ENCODE measurements around the gene MPC1. TPM values are rescaled to one million over a fixed set of nuclear protein-coding genes. Genes with fewer than 3 reads are reported as not detected.

MPC1 gene
- 44.4 and 58.0 TPM in 2 replicates for total RNA-seq (2014; rRNA removed; shearing (Covaris generic); ENCODE audit: low replicate concordance)

- Histone ChIP-seq H3K36me3 (no peaks in the 10 kb centered on the region), H3K9me3 (no peaks in the 10 kb centered on the region), H3K4me3 (peak within 1 kb of the TSS; percentile 79), H3K27me3 (no peaks in the 10 kb centered on the region)
- DNase-seq, result peak; percentile 97
Observed at GRCh38 chr6:166382933-166383801, at the start of gene MPC1. MPC1 (minus strand) TSS chr6:166382940; CDS start chr6:166382876, 64 bp downstream.

GRCh38 chr6:166430269-166430668 is 47.5 kb upstream of the MPC1 start:
- no peaks in the 10 kb centered on the region for H3K27me3 ChIP-seq
- DNase-seq, result no peak
- H3K4me3 ChIP-seq, result no peak overlapping the region

DNA sequence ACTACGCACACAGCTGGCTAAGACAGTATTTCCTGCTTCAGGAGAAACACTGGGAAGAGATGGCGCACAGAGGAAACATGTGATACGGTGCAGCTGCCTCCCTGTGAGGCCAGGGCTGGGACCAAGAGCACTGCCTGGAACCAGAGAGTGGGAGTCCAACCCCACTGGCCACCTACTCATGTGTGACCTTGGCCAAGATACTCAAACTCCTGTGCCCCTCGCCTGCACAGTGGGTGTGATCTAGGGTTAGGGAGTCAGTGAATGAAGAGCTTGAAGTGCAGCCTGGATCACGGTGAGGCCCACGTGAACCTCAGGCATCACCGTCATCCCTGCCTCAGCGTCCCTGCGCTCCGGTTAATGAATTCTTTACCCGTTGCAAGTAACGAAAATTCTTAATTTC is 41.7 kb upstream of the MPC1 start:
- no peaks in the 10 kb centered on the region for H3K27me3 ChIP-seq
- no peak overlapping the region for H3K4me3 ChIP-seq
- H3K9me3 ChIP-seq, result no peaks in the 10 kb centered on the region
- H3K36me3 ChIP-seq, result no peaks in the 10 kb centered on the region; the same call in 1 of the 2 replicates
- DNase-seq, result no peak

More at GRCh38 chr6:166430269-166430668, 47.5 kb upstream of the MPC1 start:
- H3K36me3 ChIP-seq, result peaks cover 3% of the 10 kb centered on the region
- H3K9me3 ChIP-seq, result no peaks in the 10 kb centered on the region

- DNase-seq, result no peak
- Histone ChIP-seq H3K4me3 (no peak overlapping the region), H3K27me3 (no peaks in the 10 kb centered on the region), H3K9me3 (no peaks in the 10 kb centered on the region), H3K36me3 (no peaks in the 10 kb centered on the region)
Observed at GRCh38 chr6:166423781-166424180, 41.0 kb upstream of the MPC1 start.

DNA sequence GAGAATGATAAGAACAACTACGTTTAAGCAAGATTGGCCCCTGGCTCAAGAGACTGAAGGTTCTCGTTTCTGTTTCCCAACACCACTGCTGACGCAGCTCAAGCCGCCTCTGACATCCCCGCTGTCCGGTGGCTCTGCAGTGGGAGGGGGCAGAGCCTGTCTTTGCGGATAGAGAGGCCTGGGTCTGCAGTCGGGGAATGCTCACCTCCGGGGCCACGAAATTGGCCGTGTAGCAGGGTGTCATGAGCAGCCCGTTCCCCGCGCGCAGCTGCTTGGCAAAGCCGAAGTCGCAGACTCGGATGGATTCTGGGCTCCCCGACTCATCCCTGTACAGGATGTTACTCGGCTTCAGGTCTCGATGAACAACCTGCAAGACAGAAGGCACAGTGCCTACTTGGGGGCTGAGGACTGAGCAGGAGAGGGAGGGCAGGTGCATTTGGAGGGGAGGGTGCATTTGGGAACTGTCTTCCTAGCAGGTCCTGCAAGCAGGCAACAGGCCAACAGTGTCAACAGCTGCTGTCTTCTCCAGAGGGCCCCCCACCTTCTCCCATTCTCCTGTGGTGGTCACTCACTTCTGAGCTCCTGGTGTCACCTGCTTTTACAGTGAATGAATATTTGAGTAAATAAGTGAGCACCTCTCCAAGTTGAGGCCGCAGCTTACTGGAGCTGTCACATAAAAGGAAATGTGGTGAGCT is 40.5 kb upstream of the MPC1 start:
- Histone ChIP-seq H3K36me3 (no peaks in the 10 kb centered on the region), H3K4me3 (no peak overlapping the region), H3K9me3 (no peaks in the 10 kb centered on the region), H3K27me3 (no peaks in the 10 kb centered on the region)
- no peak for DNase-seq

GRCh38 chr6:166422201-166422940 is 39.6 kb upstream of the MPC1 start:
- no peak for DNase-seq
- Histone ChIP-seq H3K36me3 (no peaks in the 10 kb centered on the region), H3K9me3 (no peaks in the 10 kb centered on the region), H3K4me3 (no peak overlapping the region), H3K27me3 (no peaks in the 10 kb centered on the region)

GRCh38 chr6:166420351-166420750 is 37.6 kb upstream of the MPC1 start:
- Histone ChIP-seq H3K27me3 (no peaks in the 10 kb centered on the region), H3K36me3 (no peaks in the 10 kb centered on the region), H3K9me3 (no peaks in the 10 kb centered on the region), H3K4me3 (no peak overlapping the region)
- no peak for DNase-seq

GRCh38 chr6:166419717-166420116 is 37.0 kb upstream of the MPC1 start:
- Histone ChIP-seq H3K9me3 (no peaks in the 10 kb centered on the region), H3K36me3 (no peaks in the 10 kb centered on the region), H3K27me3 (no peaks in the 10 kb centered on the region), H3K4me3 (no peak overlapping the region)
- no peak for DNase-seq

GRCh38 chr6:166419286-166419685 is 36.5 kb upstream of the MPC1 start:
- H3K27me3 ChIP-seq, result no peaks in the 10 kb centered on the region
- no peaks in the 10 kb centered on the region for H3K9me3 ChIP-seq
- H3K36me3 ChIP-seq, result no peaks in the 10 kb centered on the region
- DNase-seq, result no peak
- no peak overlapping the region for H3K4me3 ChIP-seq

- no peaks in the 10 kb centered on the region for H3K9me3 ChIP-seq
- DNase-seq, result no peak
- H3K27me3 ChIP-seq, result no peaks in the 10 kb centered on the region
- no peaks in the 10 kb centered on the region for H3K36me3 ChIP-seq
- H3K4me3 ChIP-seq, result no peak overlapping the region
Observed at GRCh38 chr6:166418691-166419143, 36.0 kb upstream of the MPC1 start.

- Histone ChIP-seq H3K27me3 (no peaks in the 10 kb centered on the region), H3K36me3 (no peaks in the 10 kb centered on the region), H3K4me3 (no peak overlapping the region), H3K9me3 (no peaks in the 10 kb centered on the region)
- no peak for DNase-seq
Observed at GRCh38 chr6:166417285-166417691, 34.5 kb upstream of the MPC1 start.

DNA sequence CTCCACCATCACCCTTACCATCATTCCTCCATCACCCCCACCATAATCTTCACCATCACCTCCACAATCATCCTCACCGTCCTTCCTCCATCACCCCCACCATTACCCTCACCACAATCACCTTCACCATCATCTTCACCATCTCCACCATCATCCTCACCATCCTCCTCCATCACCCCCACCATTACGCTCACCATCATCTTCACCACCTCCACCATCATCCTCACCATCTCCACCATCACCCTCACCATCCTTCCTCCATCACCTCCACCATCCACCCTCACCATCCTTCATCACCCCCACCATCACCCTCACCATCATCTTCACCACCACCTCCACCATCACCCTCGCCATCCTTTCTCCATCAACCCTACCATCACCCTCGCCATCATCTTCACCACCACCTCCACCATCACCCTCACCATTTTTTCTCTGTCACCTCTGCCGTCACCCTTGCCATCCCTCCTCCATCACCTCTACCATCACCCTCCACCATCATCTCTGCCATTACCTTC is 33.1 kb upstream of the MPC1 start:
- no peaks in the 10 kb centered on the region for H3K36me3 ChIP-seq
- no peak overlapping the region for H3K4me3 ChIP-seq
- H3K9me3 ChIP-seq, result no peaks in the 10 kb centered on the region
- DNase-seq, result no peak
- no peaks in the 10 kb centered on the region for H3K27me3 ChIP-seq

DNA sequence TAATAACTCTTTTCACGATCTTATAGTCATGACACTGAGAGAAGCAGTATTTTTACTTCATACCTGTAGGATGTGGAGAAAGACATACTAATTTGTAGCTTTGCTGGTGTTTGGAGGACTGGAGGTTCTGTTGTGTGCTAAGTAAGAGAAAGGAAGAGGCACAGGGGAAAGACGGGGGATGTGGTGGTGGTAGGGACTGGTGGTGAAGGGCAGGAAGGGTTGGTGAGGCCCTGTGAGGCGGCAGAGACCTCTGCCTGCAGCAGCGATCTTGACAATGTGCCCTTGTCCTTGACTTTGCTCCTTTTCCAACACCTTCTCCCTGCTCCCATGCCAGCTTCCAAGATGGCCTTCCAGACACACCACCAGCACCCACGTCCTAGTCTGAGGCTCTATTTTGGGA is 32.6 kb upstream of the MPC1 start:
- no peaks in the 10 kb centered on the region for H3K27me3 ChIP-seq
- no peaks in the 10 kb centered on the region for H3K9me3 ChIP-seq
- DNase-seq, result no peak
- H3K36me3 ChIP-seq, result no peaks in the 10 kb centered on the region
- H3K4me3 ChIP-seq, result no peak overlapping the region

- no peaks in the 10 kb centered on the region for H3K27me3 ChIP-seq
- no peak for DNase-seq
- H3K36me3 ChIP-seq, result no peaks in the 10 kb centered on the region
- H3K4me3 ChIP-seq, result no peak overlapping the region
- no peaks in the 10 kb centered on the region for H3K9me3 ChIP-seq
Observed at GRCh38 chr6:166413491-166413951, 30.8 kb upstream of the MPC1 start.

DNA sequence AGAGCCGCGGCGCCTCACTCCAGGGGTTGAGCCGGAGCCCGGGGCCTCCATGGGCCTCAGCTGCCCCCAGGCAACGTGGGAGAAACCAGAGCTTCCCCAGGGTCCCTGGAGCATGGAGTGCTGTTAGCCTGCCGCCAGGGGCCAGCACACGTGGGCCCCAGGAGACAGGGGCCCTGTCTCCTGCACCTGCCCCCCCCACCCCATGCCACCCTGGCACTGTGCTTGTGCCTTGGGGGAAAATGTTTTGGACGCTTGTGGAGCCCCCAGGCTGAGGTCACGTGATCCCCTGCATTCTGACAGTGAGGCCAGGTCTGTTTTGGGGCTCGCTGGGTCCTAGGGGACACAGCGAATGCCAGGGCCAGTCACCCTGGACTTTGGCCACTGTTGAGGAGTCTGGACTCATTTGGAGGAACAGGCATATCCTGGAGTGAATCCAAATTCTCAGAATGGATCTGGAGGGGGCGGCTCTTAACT is 30.2 kb upstream of the MPC1 start:
- Histone ChIP-seq H3K36me3 (no peaks in the 10 kb centered on the region), H3K9me3 (no peaks in the 10 kb centered on the region), H3K27me3 (no peaks in the 10 kb centered on the region), H3K4me3 (no peak overlapping the region)
- DNase-seq, result no peak

GRCh38 chr6:166412156-166412910 is 29.6 kb upstream of the MPC1 start:
- Histone ChIP-seq H3K27me3 (no peaks in the 10 kb centered on the region), H3K9me3 (no peaks in the 10 kb centered on the region), H3K4me3 (no peak overlapping the region), H3K36me3 (no peaks in the 10 kb centered on the region)
- no peak for DNase-seq
